ENCODE measurements around the gene HHIP.

HHIP gene

DNA sequence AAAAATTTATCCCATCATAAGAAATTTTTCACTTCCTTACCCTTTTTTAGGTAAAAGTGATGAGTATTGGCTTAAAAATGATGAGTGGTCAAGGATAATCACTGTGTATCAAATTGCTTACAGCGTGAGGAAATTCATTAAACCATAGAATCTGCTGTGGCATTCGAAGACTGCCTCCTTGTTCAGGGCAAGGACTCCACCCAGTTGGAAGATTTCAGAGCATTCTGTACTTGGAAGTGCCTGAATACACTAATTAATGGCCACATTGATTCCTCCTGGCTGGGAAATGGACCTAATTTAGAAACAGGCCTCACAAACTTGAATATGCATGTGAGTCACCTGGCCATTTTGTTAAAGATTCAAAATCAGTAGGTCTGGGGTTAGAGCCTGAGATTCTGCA is 83.2 kb downstream of the HHIP start:
- H3K9me3 ChIP-seq, result no peaks in the 10 kb centered on the region
- H3K27ac ChIP-seq, result no peak overlapping the region
- no peaks in the 10 kb centered on the region for H3K27me3 ChIP-seq
- no peak for TF ChIP-seq CTCF (IDR thresholded peaks at IDR 0.05)
- H3K36me3 ChIP-seq, result no peaks in the 10 kb centered on the region
- no peak overlapping the region for H3K4me3 ChIP-seq (ENCODE audit: low read depth in 1 of 2, low read length in 1 of 2)
- no peaks in the 10 kb centered on the region for H3K4me1 ChIP-seq (ENCODE audit: control insufficient read depth in 1 of 2, insufficient read depth in 1 of 2, low read depth in 1 of 2, low read length in 1 of 2)

DNA sequence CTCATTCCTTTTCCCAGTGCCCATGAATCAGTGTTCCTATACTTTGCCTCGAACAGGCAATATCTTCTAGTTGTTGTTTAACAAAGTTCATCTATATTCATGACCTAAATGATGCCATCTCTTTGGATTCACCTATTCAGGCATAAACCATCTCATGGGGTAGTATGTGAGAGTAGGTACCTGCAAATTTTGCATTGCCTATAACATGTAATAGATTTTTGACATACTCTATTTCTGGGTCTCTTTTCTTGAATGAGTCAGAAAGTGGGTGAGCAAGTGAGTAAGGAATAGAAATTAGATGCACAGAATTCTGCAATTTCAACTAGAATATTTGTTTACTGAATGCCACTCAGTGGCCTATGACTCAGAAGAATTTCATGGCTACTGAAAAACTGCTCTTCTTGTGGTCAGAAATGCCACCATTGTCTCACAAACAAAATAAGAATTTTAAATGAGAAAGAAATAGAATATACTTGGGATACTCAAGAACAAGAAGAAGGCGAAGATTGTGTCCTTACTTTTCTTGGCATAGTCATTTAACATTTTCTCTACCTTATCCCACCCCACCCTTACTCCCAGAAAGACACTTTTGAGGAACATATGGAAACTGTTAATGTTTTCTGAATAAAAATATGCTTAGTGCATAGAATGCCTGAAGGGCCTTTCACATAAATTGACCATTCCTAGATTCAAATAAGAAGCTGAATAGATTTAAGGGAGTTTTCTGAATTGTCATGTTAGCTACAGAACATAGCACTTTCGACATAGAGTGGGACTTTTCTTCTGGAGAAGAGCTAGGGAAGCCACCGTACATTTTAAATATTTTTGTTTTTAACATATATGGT is 86.8 kb downstream of the HHIP start:
- no peaks in the 10 kb centered on the region for H3K9me3 ChIP-seq
- no peak for TF ChIP-seq CTCF (IDR thresholded peaks at IDR 0.05)
- no peaks in the 10 kb centered on the region for H3K4me1 ChIP-seq (ENCODE audit: control insufficient read depth in 1 of 2, insufficient read depth in 1 of 2, low read depth in 1 of 2, low read length in 1 of 2)
- no peak overlapping the region for H3K27ac ChIP-seq
- H3K4me3 ChIP-seq (ENCODE audit: low read depth in 1 of 2, low read length in 1 of 2), result no peak overlapping the region
- no peaks in the 10 kb centered on the region for H3K36me3 ChIP-seq
- no peaks in the 10 kb centered on the region for H3K27me3 ChIP-seq

- Histone ChIP-seq H3K9me3 (no peaks in the 10 kb centered on the region), H3K4me1 (ENCODE audit: control insufficient read depth in 1 of 2, insufficient read depth in 1 of 2, low read depth in 1 of 2, low read length in 1 of 2) (no peaks in the 10 kb centered on the region), H3K36me3 (no peaks in the 10 kb centered on the region), H3K4me3 (ENCODE audit: low read depth in 1 of 2, low read length in 1 of 2) (no peak overlapping the region), H3K27me3 (no peaks in the 10 kb centered on the region), H3K27ac (no peak overlapping the region)
- TF ChIP-seq CTCF (IDR thresholded peaks at IDR 0.05), result no peak
Measured at GRCh38 chr4:144733566-144733965, 87.6 kb downstream of the HHIP start.

DNA sequence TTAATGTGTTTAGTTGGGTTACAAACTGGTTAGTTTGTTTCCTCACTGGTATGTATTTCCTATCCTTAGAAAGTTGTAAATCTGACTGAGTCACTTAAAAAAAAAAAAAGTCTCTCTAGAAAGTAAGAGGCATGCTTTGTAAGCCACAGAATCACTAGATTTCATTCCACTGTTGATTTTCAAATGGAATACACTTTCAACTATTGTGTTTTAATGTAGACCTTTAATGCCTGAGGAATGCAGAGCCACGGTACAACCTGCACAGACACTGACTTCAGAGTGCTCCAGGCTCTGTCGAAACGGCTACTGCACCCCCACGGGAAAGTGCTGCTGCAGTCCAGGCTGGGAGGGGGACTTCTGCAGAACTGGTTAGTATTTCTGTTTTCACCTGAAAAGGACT is 88.6 kb downstream of the HHIP start:
- Histone ChIP-seq H3K4me3 (ENCODE audit: low read depth in 1 of 2, low read length in 1 of 2) (no peak overlapping the region), H3K9me3 (no peaks in the 10 kb centered on the region), H3K36me3 (no peaks in the 10 kb centered on the region), H3K4me1 (ENCODE audit: control insufficient read depth in 1 of 2, insufficient read depth in 1 of 2, low read depth in 1 of 2, low read length in 1 of 2) (no peaks in the 10 kb centered on the region), H3K27me3 (no peaks in the 10 kb centered on the region), H3K27ac (no peak overlapping the region)
- TF ChIP-seq CTCF (IDR thresholded peaks at IDR 0.05), result no peak

DNA sequence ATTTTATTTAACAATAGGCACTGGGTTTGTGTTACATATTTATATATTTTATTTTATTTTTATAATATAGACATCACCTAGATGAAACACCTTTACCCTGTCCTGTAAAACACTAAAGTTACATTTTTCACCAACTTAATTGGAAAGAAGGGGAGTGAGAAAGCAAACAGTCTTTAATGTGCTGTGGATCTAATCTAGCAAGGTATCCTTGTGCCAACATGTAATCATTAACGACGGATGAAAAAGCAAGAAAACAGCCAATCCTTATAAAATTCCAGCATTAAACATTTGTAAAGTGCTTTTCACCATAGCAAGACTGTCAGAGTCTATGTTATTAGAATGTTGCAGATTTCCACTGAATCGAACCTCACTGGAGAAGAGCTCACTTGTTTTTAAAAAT is 92.7 kb downstream of the HHIP start:
- H3K36me3 ChIP-seq, result no peaks in the 10 kb centered on the region
- no peak overlapping the region for H3K4me3 ChIP-seq (ENCODE audit: low read depth in 1 of 2, low read length in 1 of 2)
- no peak overlapping the region for H3K27ac ChIP-seq
- H3K4me1 ChIP-seq (ENCODE audit: control insufficient read depth in 1 of 2, insufficient read depth in 1 of 2, low read depth in 1 of 2, low read length in 1 of 2), result no peaks in the 10 kb centered on the region
- no peaks in the 10 kb centered on the region for H3K27me3 ChIP-seq
- no peaks in the 10 kb centered on the region for H3K9me3 ChIP-seq
- TF ChIP-seq CTCF (IDR thresholded peaks at IDR 0.05), result no peak
